IMR-90 (cell line): ENCODE results near the gene NFYB. TPM values are rescaled to one million over a fixed set of nuclear protein-coding genes. Genes with fewer than 3 reads are reported as not detected.

Experiments
- ATAC-seq: fragments of 200-7000 bp; cut with Tn5 transposase; 2 replicates; pipeline ENCODE4 v1.9.1; 2020; ENCODE audit warnings: low read depth, mild to moderate bottlenecking, moderate library complexity
- BruUV-seq: library from RNA; stranded (reverse); fragments of 400-500 nt; replicated peaks from 2 replicates; lab custom pipeline; 2021; lab: Mats Ljungman, UMichigan
- CTCF ChIA-PET: fragments of 300-600 bp; formaldehyde crosslinking; extraction: SDS; loops from one replicate; lab custom pipeline; 2021; ENCODE audit warnings: antibody characterized with exemption; lab: Yijun Ruan, JAX
- POLR2A ChIA-PET: fragments of 300-600 bp; sonication (Branson Sonifier 250); formaldehyde crosslinking; loops from one replicate; lab custom pipeline; 2022; ENCODE audit warnings: antibody characterized with exemption; ENCODE audit not compliant: unreplicated experiment; lab: Charles Lee
- DNase-seq: peaks from one replicate; pipeline ENCODE4 v3.0.0; 2013
- H2AFZ ChIP-seq: replicated peaks from 2 replicates; pipeline ENCODE3; 2013; ENCODE audit warnings: low read length, mild to moderate bottlenecking; ENCODE audit not compliant: poor library complexity
- H2AK5ac ChIP-seq: 2 replicates; pipeline ENCODE4 v1.6.1; 2013; ENCODE audit warnings: low read depth, low read length, inconsistent platforms
- H2AK9ac ChIP-seq: replicated peaks from 2 replicates; pipeline ENCODE3; 2013; ENCODE audit warnings: mild to moderate bottlenecking, low read depth, low read length, moderate library complexity; ENCODE audit not compliant: poor library complexity
- H2BK120ac ChIP-seq: 2 replicates; pipeline ENCODE4 v1.6.1; 2013; ENCODE audit warnings: low read depth, low read length, inconsistent platforms
- H2BK15ac ChIP-seq: 3 replicates; pipeline ENCODE4 v1.6.1; 2013; ENCODE audit warnings: low read depth, low read length, inconsistent platforms
- H2BK20ac ChIP-seq: 2 replicates; pipeline ENCODE4 v1.6.1; 2013; ENCODE audit warnings: low read depth, mild to moderate bottlenecking, inconsistent platforms, low read length, moderate library complexity
- H2BK5ac ChIP-seq: 2 replicates; pipeline ENCODE4 v1.6.1; 2013; ENCODE audit warnings: mild to moderate bottlenecking, low read depth, low read length, inconsistent platforms; ENCODE audit not compliant: poor library complexity, severe bottlenecking
- H3K14ac ChIP-seq: replicated peaks from 2 replicates; pipeline ENCODE4 v1.6.1; 2013; ENCODE audit warnings: low read depth, low read length, inconsistent platforms
- H3K18ac ChIP-seq: 2 replicates; pipeline ENCODE4 v1.6.1; 2013; ENCODE audit warnings: low read depth, low read length, control low read depth
- H3K23ac ChIP-seq: 2 replicates; pipeline ENCODE4 v1.6.1; 2013; ENCODE audit warnings: low read depth, low read length, inconsistent platforms
- H3K27ac ChIP-seq: 2 replicates; pipeline ENCODE4 v1.5.1; 2013; ENCODE audit warnings: mild to moderate bottlenecking, control low read depth, low read length; ENCODE audit not compliant: insufficient read depth
- H3K27me3 ChIP-seq: 2 replicates; pipeline ENCODE4 v1.6.1; 2013; ENCODE audit warnings: low read length; ENCODE audit not compliant: control insufficient read depth, insufficient read depth
- H3K36me3 ChIP-seq: 2 replicates; pipeline ENCODE4 v1.6.1; 2013; ENCODE audit warnings: low read length, mixed read lengths; ENCODE audit not compliant: control insufficient read depth, insufficient read depth
- H3K4ac ChIP-seq: 2 replicates; pipeline ENCODE4 v1.6.1; 2013; ENCODE audit warnings: low read depth, low read length, inconsistent platforms
- H3K4me1 ChIP-seq: 2 replicates; pipeline ENCODE4 v1.6.1; 2013; ENCODE audit warnings: low read length, mixed read lengths; ENCODE audit not compliant: control insufficient read depth, insufficient read depth
- H3K4me2 ChIP-seq: 2 replicates; pipeline ENCODE4 v1.6.1; 2013; ENCODE audit warnings: low read depth, mild to moderate bottlenecking, control low read depth, low read length, moderate library complexity
- H3K4me3 ChIP-seq: 2 replicates; pipeline ENCODE4 v1.5.1; 2013; ENCODE audit warnings: low read depth, mild to moderate bottlenecking, control low read depth, low read length, moderate library complexity; ENCODE audit not compliant: insufficient read depth
- H3K56ac ChIP-seq: 2 replicates; pipeline ENCODE4 v1.6.1; 2013; ENCODE audit warnings: low read length, inconsistent platforms; ENCODE audit not compliant: insufficient read depth; ENCODE audit errors: extremely low read depth
- H3K79me1 ChIP-seq, 2 experiments: 2 replicates each; pipeline ENCODE4 v1.6.1; 2013; ENCODE audit warnings: low read length in 2 of 2, inconsistent platforms in 1 of 2, low read depth in 1 of 2
- H3K9ac ChIP-seq: 2 replicates; pipeline ENCODE4 v1.6.1; 2013; ENCODE audit warnings: low read depth, low read length, control low read depth
- H3K9me1 ChIP-seq: 2 replicates; pipeline ENCODE4 v1.6.1; 2013; ENCODE audit warnings: low read length, inconsistent platforms; ENCODE audit not compliant: insufficient read depth
- H3K9me3 ChIP-seq: 2 replicates; pipeline ENCODE4 v1.6.1; 2013; ENCODE audit warnings: low read length; ENCODE audit not compliant: control insufficient read depth, insufficient read depth
- H4K20me1 ChIP-seq: 2 replicates; pipeline ENCODE4 v1.6.1; 2013; ENCODE audit warnings: low read length, inconsistent platforms; ENCODE audit not compliant: insufficient read depth
- H4K5ac ChIP-seq: 2 replicates; pipeline ENCODE4 v1.6.1; 2013; ENCODE audit warnings: mild to moderate bottlenecking, low read depth, low read length, control low read depth
- H4K8ac ChIP-seq, 2 experiments: 2 replicates each; pipeline ENCODE4 v1.6.1; 2013; ENCODE audit warnings: low read depth in 2 of 2, low read length in 2 of 2, control low read depth in 1 of 2, inconsistent platforms in 1 of 2
- H4K91ac ChIP-seq: 2 replicates; pipeline ENCODE4 v1.6.1; 2013; ENCODE audit warnings: low read depth, low read length, inconsistent platforms; ENCODE audit not compliant: insufficient read depth
- BHLHE40 ChIP-seq: fragments of 150-350 bp; IDR thresholded peaks from 2 replicates; pipeline ENCODE4 v1.6.1; 2016; ENCODE audit warnings: mild to moderate bottlenecking, low read depth, low read length
- CEBPB ChIP-seq: IDR thresholded peaks from 2 replicates; pipeline ENCODE4 v1.6.1; 2012; ENCODE audit warnings: low read depth, low read length, improper control_type of control experiment
- CHD1 ChIP-seq: IDR thresholded peaks from 2 replicates; pipeline ENCODE4 v1.6.1; 2012; ENCODE audit warnings: low read depth, low read length, improper control_type of control experiment
- CTCF ChIP-seq: conservative IDR thresholded peaks from 2 replicates; pipeline ENCODE4 v1.5.1; 2012; ENCODE audit warnings: mild to moderate bottlenecking, low read depth, low read length, improper control_type of control experiment
- ELK1 ChIP-seq: fragments of 150-350 bp; IDR thresholded peaks from 2 replicates; pipeline ENCODE4 v1.6.1; 2016; ENCODE audit warnings: low read depth, mild to moderate bottlenecking, low read length, moderate library complexity, borderline replicate concordance
- FOS ChIP-seq: fragments of 150-350 bp; IDR thresholded peaks from 2 replicates; pipeline ENCODE4 v1.6.1; 2016; ENCODE audit warnings: low read depth, low read length
- MAFK ChIP-seq: IDR thresholded peaks from 2 replicates; pipeline ENCODE4 v1.6.1; 2012; ENCODE audit warnings: low read depth, low read length, improper control_type of control experiment
- MXI1 ChIP-seq: IDR thresholded peaks from 2 replicates; pipeline ENCODE4 v1.6.1; 2012; ENCODE audit warnings: low read depth, mild to moderate bottlenecking, low read length, moderate library complexity, borderline replicate concordance
- NFE2L2 ChIP-seq: fragments of 150-350 bp; IDR thresholded peaks from 2 replicates; pipeline ENCODE4 v1.6.1; 2016; ENCODE audit warnings: low read depth, mild to moderate bottlenecking, low read length
- RCOR1 ChIP-seq: IDR thresholded peaks from 2 replicates; pipeline ENCODE4 v1.6.1; 2012; ENCODE audit warnings: mild to moderate bottlenecking, low read length, improper control_type of control experiment; ENCODE audit not compliant: insufficient replicate concordance
- WGBS, 2 experiments: methylation state at CpG; one replicate each; pipeline versions ENCODE4 v1.1.5 to v1.1.7; 2013; ENCODE audit warnings: missing lambda C conversion rate in 2 of 2; ENCODE audit not compliant: insufficient read length in 1 of 2; ENCODE audit errors: extremely low coverage in 2 of 2; 5-methylcytosine and 5-hydroxymethylcytosine counted together
- dilution Hi-C: fragments of 300-500 bp; cut with HindIII; formaldehyde crosslinking; loops from one replicate; pipeline ENCODE4 v1.14.3; 2018; ENCODE audit warnings: low sequenced_read_pairs; ENCODE audit not compliant: unreplicated experiment
- in situ Hi-C: fragments of 300-500 bp; cut with MboI; formaldehyde crosslinking; loops from 3 replicates; pipeline ENCODE4 v1.14.3; 2019; ENCODE audit warnings: low sequenced_read_pairs, inconsistent platforms, mixed read lengths
- intact Hi-C: fragments of 100-400 bp; cut with micrococcal nuclease; formaldehyde crosslinking; loops from 2 replicates; pipeline ENCODE4 v1.10.0; 2022
- polyA plus RNA-seq, 3 experiments: library from polyadenylated mRNA; depleted of rRNA; stranded (reverse); fragments of >200 nt; gene quantifications; 2 replicates each; pipeline ENCODE4 v1.2.3, GENCODE V29; 2012; ENCODE audit warnings: low replicate concordance in 1 of 3
- total RNA-seq: library from RNA; depleted of rRNA; stranded (reverse); fragments of >200 nt; gene quantifications from 2 replicates; pipeline ENCODE4 v1.2.3, GENCODE V29; 2012

NFYB gene
- total and polyA plus RNA-seq, 2 of the 4 experiments (the other 2 are of a cell fraction): 22.2 to 28.4 TPM

- CTCF ChIA-PET: no interaction called here
- Histone ChIP-seq H2AK9ac (no peak overlapping the region), H4K91ac (no peak overlapping the region), H3K56ac (no peak overlapping the region), H3K9me1 (no peaks in the 10 kb centered on the region), H3K14ac (no peak overlapping the region), H3K4ac (no peak overlapping the region), H2BK15ac (no peak overlapping the region), H2BK20ac (no peak overlapping the region), H2AFZ (no peak overlapping the region), H3K4me3 (no peak overlapping the region), H2BK5ac (no peak overlapping the region), H3K4me1 (no peaks in the 10 kb centered on the region), H3K9me3 (no peaks in the 10 kb centered on the region), H3K9ac (no peak overlapping the region), H4K8ac (no peak overlapping the region), H3K79me1 (no peaks in the 10 kb centered on the region), H3K23ac (no peak overlapping the region), H2BK120ac (no peak overlapping the region), H3K27ac (no peak overlapping the region), H3K36me3 (no peaks in the 10 kb centered on the region), H3K18ac (no peak overlapping the region), H4K20me1 (no peaks in the 10 kb centered on the region), H3K27me3 (no peaks in the 10 kb centered on the region), H3K4me2 (no peak overlapping the region), H2AK5ac (no peak overlapping the region), H4K5ac (no peak overlapping the region)
- intact Hi-C loops: no loop called here
- no TSS peak for BruUV-seq
- in situ Hi-C loops: no loop called here
- no peak for TF ChIP-seq MXI1
- no peak for TF ChIP-seq MAFK
- no peak for TF ChIP-seq FOS
- no peak for TF ChIP-seq CTCF
- no peak for TF ChIP-seq ELK1
- no peak for TF ChIP-seq CHD1
- no peak for TF ChIP-seq BHLHE40
- TF ChIP-seq CEBPB: no peak
- TF ChIP-seq RCOR1: no peak
- no peak for TF ChIP-seq NFE2L2
- POLR2A ChIA-PET: no interaction called here
- 72% methylated on average over 2 of the region's 6 CpGs; no CpG with 5 or more reads in 1 of the 2 experiments for WGBS, 2 experiments
- ATAC-seq: no peak
- no peak for DNase-seq
- dilution Hi-C loops: no loop called here
Measured at GRCh38 chr12:104172570-104172947, 34.5 kb upstream of the NFYB start.
